Immature natural killer cell (primary cell): ENCODE data around the gene GCN1. TPM values are rescaled to one million over a fixed set of nuclear protein-coding genes. Genes with fewer than 3 reads are reported as not detected.

Experiments
- DNase-seq, 3 donors: peaks; one replicate each; pipeline ENCODE4 v3.0.0; 2022; ENCODE audit warnings: mixed read lengths in 1 of 3
- H3K27ac Mint-ChIP-seq, 6 donors: one replicate each; pipeline ENCODE4 v1.8.0; 2020; ENCODE audit warnings: mixed read lengths in 6 of 6, mild to moderate bottlenecking in 5 of 6, inconsistent platforms in 4 of 6, moderate library complexity in 3 of 6
- H3K27me3 Mint-ChIP-seq, 3 donors: one replicate each; pipeline ENCODE4 v1.8.0; 2020 to 2021; ENCODE audit warnings: low read depth in 3 of 3, mild to moderate bottlenecking in 3 of 3, mixed read lengths in 3 of 3, moderate library complexity in 3 of 3, inconsistent platforms in 1 of 3
- H3K36me3 Mint-ChIP-seq, 3 donors: one replicate each; pipeline ENCODE4 v1.8.0; 2020; ENCODE audit warnings: mixed read lengths in 3 of 3, inconsistent platforms in 2 of 3, mild to moderate bottlenecking in 2 of 3
- H3K4me1 Mint-ChIP-seq, 2 donors: one replicate each; pipeline ENCODE4 v1.8.0; 2020; ENCODE audit warnings: inconsistent platforms in 2 of 2, mild to moderate bottlenecking in 2 of 2, mixed read lengths in 2 of 2, moderate library complexity in 1 of 2
- H3K4me3 Mint-ChIP-seq, 5 donors: one replicate each; pipeline ENCODE4 v1.8.0; 2020; ENCODE audit warnings: mild to moderate bottlenecking in 5 of 5, mixed read lengths in 5 of 5, inconsistent platforms in 3 of 5, moderate library complexity in 3 of 5
- H3K9me3 Mint-ChIP-seq, 6 donors: one replicate each; pipeline ENCODE4 v1.8.0; 2020; ENCODE audit warnings: mild to moderate bottlenecking in 6 of 6, mixed read lengths in 6 of 6, inconsistent platforms in 4 of 6, moderate library complexity in 3 of 6
- polyA plus RNA-seq, 3 donors: library from polyadenylated mRNA; unstranded; fragments of 300-500 nt; fragmentation: Illumina TruSeq; gene quantifications; one replicate each; pipeline ENCODE4 v1.2.3, GENCODE V29; 2021

The GCN1 gene
- polyA plus RNA-seq, 3 donors from 2014 or later: 9.7 to 26.4 (median 11.3) TPM

- peaks cover 6 to 53% (median 28%) of the 10 kb centered on the region in 3 donors for H3K36me3 Mint-ChIP-seq
- no peaks in the 10 kb centered on the region for H3K9me3 Mint-ChIP-seq
- no peaks in the 10 kb centered on the region for H3K4me1 Mint-ChIP-seq
- no peak for DNase-seq
- H3K27me3 Mint-ChIP-seq: peaks cover 0 to 2% (median 2%) of the 10 kb centered on the region in 3 donors
- H3K27ac Mint-ChIP-seq: no peak overlapping the region
- H3K4me3 Mint-ChIP-seq: no peak overlapping the region
Measured at GRCh38 chr12:120134307-120134980, 60.1 kb downstream of the GCN1 start.

GRCh38 chr12:120132863-120133385, 61.6 kb downstream of the GCN1 start:
- H3K9me3 Mint-ChIP-seq: no peaks in the 10 kb centered on the region
- no peak overlapping the region for H3K4me3 Mint-ChIP-seq
- DNase-seq: no peak
- H3K4me1 Mint-ChIP-seq: no peaks in the 10 kb centered on the region
- no peak overlapping the region for H3K27ac Mint-ChIP-seq
- H3K36me3 Mint-ChIP-seq: peaks cover 4 to 52% (median 32%) of the 10 kb centered on the region in 3 donors
- H3K27me3 Mint-ChIP-seq: peaks cover 0 to 2% (median 0%) of the 10 kb centered on the region in 3 donors

GRCh38 chr12:120132054-120132836, 62.3 kb downstream of the GCN1 start:
- Mint-ChIP-seq H3K27ac (peak overlapping the region in 1 of 6 donors; percentile 49), H3K36me3 (peaks cover 4 to 51% (median 31%) of the 10 kb centered on the region in 3 donors), H3K4me1 (no peaks in the 10 kb centered on the region), H3K9me3 (no peaks in the 10 kb centered on the region), H3K27me3 (peaks cover 0 to 2% (median 0%) of the 10 kb centered on the region in 3 donors), H3K4me3 (no peak overlapping the region)
- DNase-seq: no peak

- peaks cover 10 to 53% (median 26%) of the 10 kb centered on the region in 3 donors for H3K36me3 Mint-ChIP-seq
- H3K4me1 Mint-ChIP-seq: no peaks in the 10 kb centered on the region
- H3K4me3 Mint-ChIP-seq: no peak overlapping the region
- H3K9me3 Mint-ChIP-seq: no peaks in the 10 kb centered on the region
- no peak overlapping the region for H3K27ac Mint-ChIP-seq
- H3K27me3 Mint-ChIP-seq: peaks cover 0 to 2% (median 0%) of the 10 kb centered on the region in 3 donors
- DNase-seq: no peak
Measured at GRCh38 chr12:120131116-120131515, 63.4 kb downstream of the GCN1 start.

GRCh38 chr12:120130011-120130410, 64.5 kb downstream of the GCN1 start:
- Mint-ChIP-seq H3K4me1 (no peaks in the 10 kb centered on the region), H3K4me3 (no peak overlapping the region), H3K27me3 (peaks cover 0 to 2% (median 0%) of the 10 kb centered on the region in 3 donors), H3K9me3 (no peaks in the 10 kb centered on the region), H3K36me3 (peaks cover 10 to 52% (median 24%) of the 10 kb centered on the region in 3 donors), H3K27ac (no peak overlapping the region)
- no peak for DNase-seq

- Mint-ChIP-seq H3K4me1 (peaks cover 8% of the 10 kb centered on the region in 2 donors), H3K4me3 (no peak overlapping the region), H3K9me3 (no peaks in the 10 kb centered on the region), H3K36me3 (peaks cover 10 to 25% (median 10%) of the 10 kb centered on the region in 3 donors), H3K27me3 (peaks cover 0 to 2% (median 0%) of the 10 kb centered on the region in 3 donors), H3K27ac (peak overlapping the region in 4 of 6 donors; percentile 5 to 55 (median 29))
- DNase-seq: no peak
Measured at GRCh38 chr12:120126635-120127005, 67.9 kb downstream of the GCN1 start.

- peak overlapping the region in 3 of 6 donors; percentile 5 to 24 (median 22) for H3K27ac Mint-ChIP-seq
- no peak overlapping the region for H3K4me3 Mint-ChIP-seq
- no peak for DNase-seq
- peaks cover 6 to 20% (median 10%) of the 10 kb centered on the region in 3 donors for H3K36me3 Mint-ChIP-seq
- no peaks in the 10 kb centered on the region for H3K9me3 Mint-ChIP-seq
- H3K27me3 Mint-ChIP-seq: peaks cover 0 to 2% (median 0%) of the 10 kb centered on the region in 3 donors
- peaks cover 9% of the 10 kb centered on the region in 2 donors for H3K4me1 Mint-ChIP-seq
Measured at GRCh38 chr12:120125792-120126634, 68.5 kb downstream of the GCN1 start.

GRCh38 chr12:120125029-120125428, 69.5 kb downstream of the GCN1 start:
- DNase-seq: no peak
- Mint-ChIP-seq H3K36me3 (peaks cover 6 to 20% (median 10%) of the 10 kb centered on the region in 3 donors), H3K9me3 (no peaks in the 10 kb centered on the region), H3K27ac (peak overlapping the region in 1 of 6 donors; percentile 24), H3K27me3 (peaks cover 0 to 2% (median 0%) of the 10 kb centered on the region in 3 donors), H3K4me1 (peaks cover 13 to 15% of the 10 kb centered on the region in 2 donors), H3K4me3 (no peak overlapping the region)

- Mint-ChIP-seq H3K27me3 (peaks cover 0 to 5% (median 3%) of the 10 kb centered on the region in 3 donors), H3K36me3 (peaks cover 0 to 5% (median 2%) of the 10 kb centered on the region in 3 donors), H3K27ac (no peak overlapping the region), H3K4me3 (no peak overlapping the region), H3K4me1 (peaks cover 32 to 40% of the 10 kb centered on the region in 2 donors), H3K9me3 (no peaks in the 10 kb centered on the region)
- no peak for DNase-seq
Measured at GRCh38 chr12:120121766-120122293, 72.7 kb downstream of the GCN1 start.

GRCh38 chr12:120121343-120121742, 73.2 kb downstream of the GCN1 start:
- no peak for DNase-seq
- Mint-ChIP-seq H3K4me1 (peaks cover 32 to 40% of the 10 kb centered on the region in 2 donors), H3K36me3 (no peaks in the 10 kb centered on the region), H3K4me3 (no peak overlapping the region), H3K9me3 (no peaks in the 10 kb centered on the region), H3K27me3 (peaks cover 0 to 5% (median 5%) of the 10 kb centered on the region in 3 donors), H3K27ac (peak overlapping the region in 2 of 6 donors; percentile 14 to 67)

- no peak for DNase-seq
- Mint-ChIP-seq H3K27ac (peak overlapping the region in 1 of 6 donors; percentile 12), H3K4me1 (peaks cover 49 to 59% of the 10 kb centered on the region in 2 donors), H3K9me3 (no peaks in the 10 kb centered on the region), H3K4me3 (peak overlapping the region in 1 of 5 donors; percentile 14), H3K27me3 (peaks cover 0 to 17% (median 12%) of the 10 kb centered on the region in 3 donors), H3K36me3 (no peaks in the 10 kb centered on the region)
Measured at GRCh38 chr12:120119271-120119973, 75.1 kb downstream of the GCN1 start.

GRCh38 chr12:120118321-120119061, 76.0 kb downstream of the GCN1 start:
- peak overlapping the region; percentile 83 to 99 (median 93) for H3K4me3 Mint-ChIP-seq
- H3K36me3 Mint-ChIP-seq: no peaks in the 10 kb centered on the region
- no peak for DNase-seq
- H3K4me1 Mint-ChIP-seq: peaks cover 48 to 58% of the 10 kb centered on the region in 2 donors
- no peaks in the 10 kb centered on the region for H3K9me3 Mint-ChIP-seq
- H3K27ac Mint-ChIP-seq: peak overlapping the region in 4 of 6 donors; percentile 59 to 97 (median 66)
- peaks cover 0 to 17% (median 12%) of the 10 kb centered on the region in 3 donors for H3K27me3 Mint-ChIP-seq
